ENCODE data around the gene EHMT1.

- TF ChIP-seq, protein P1, sequence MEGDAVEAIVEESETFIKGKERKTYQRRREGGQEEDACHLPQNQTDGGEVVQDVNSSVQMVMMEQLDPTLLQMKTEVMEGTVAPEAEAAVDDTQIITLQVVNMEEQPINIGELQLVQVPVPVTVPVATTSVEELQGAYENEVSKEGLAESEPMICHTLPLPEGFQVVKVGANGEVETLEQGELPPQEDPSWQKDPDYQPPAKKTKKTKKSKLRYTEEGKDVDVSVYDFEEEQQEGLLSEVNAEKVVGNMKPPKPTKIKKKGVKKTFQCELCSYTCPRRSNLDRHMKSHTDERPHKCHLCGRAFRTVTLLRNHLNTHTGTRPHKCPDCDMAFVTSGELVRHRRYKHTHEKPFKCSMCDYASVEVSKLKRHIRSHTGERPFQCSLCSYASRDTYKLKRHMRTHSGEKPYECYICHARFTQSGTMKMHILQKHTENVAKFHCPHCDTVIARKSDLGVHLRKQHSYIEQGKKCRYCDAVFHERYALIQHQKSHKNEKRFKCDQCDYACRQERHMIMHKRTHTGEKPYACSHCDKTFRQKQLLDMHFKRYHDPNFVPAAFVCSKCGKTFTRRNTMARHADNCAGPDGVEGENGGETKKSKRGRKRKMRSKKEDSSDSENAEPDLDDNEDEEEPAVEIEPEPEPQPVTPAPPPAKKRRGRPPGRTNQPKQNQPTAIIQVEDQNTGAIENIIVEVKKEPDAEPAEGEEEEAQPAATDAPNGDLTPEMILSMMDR (IDR thresholded peaks at IDR 0.05; ENCODE audit: low read length) = no peak
- no peak for TF ChIP-seq EZH2 (optimal IDR thresholded peaks at IDR 0.05; ENCODE audit: low read depth, low read length)
Measured at GRCh38 chr9:137748311-137748710, 129.5 kb downstream of the EHMT1 start.

All from MM.1S (cell line).